WERI-Rb-1 (cell line): ENCODE data around the gene CTAGE8.
"Not testable (repeated sequence)": the region's sequence is repeated elsewhere in the genome, so short reads cannot be mapped to it uniquely, and the experiment has no call there.

Experiments used
- DNase-seq: peaks from one replicate; pipeline ENCODE4 v3.0.0-alpha.2; 2020
- H3K27ac ChIP-seq: fragments of 250-450 bp; sonication (Bioruptor Pico); 2 replicates; pipeline ENCODE4 v1.5.1; 2020; ENCODE audit warnings: mild to moderate bottlenecking, moderate library complexity
- H3K27me3 ChIP-seq: fragments of 250-450 bp; sonication (Bioruptor Pico); 2 replicates; pipeline ENCODE4 v1.5.1; 2021; ENCODE audit warnings: mild to moderate bottlenecking, low read depth, moderate library complexity; ENCODE audit not compliant: insufficient read depth, severe bottlenecking
- H3K36me3 ChIP-seq: fragments of 250-450 bp; sonication (Bioruptor Pico); 2 replicates; pipeline ENCODE4 v1.5.1; 2020; ENCODE audit warnings: mild to moderate bottlenecking, moderate library complexity
- H3K4me3 ChIP-seq: 2 replicates; pipeline ENCODE4 v1.5.1; 2011; ENCODE audit warnings: low read depth, mild to moderate bottlenecking, control low read depth, low read length
- H3K9me3 ChIP-seq: fragments of 250-450 bp; sonication (Bioruptor Pico); 2 replicates; pipeline ENCODE4 v1.5.1; 2021; ENCODE audit warnings: mild to moderate bottlenecking, moderate library complexity; ENCODE audit not compliant: severe bottlenecking

CTAGE8 gene, protein sequence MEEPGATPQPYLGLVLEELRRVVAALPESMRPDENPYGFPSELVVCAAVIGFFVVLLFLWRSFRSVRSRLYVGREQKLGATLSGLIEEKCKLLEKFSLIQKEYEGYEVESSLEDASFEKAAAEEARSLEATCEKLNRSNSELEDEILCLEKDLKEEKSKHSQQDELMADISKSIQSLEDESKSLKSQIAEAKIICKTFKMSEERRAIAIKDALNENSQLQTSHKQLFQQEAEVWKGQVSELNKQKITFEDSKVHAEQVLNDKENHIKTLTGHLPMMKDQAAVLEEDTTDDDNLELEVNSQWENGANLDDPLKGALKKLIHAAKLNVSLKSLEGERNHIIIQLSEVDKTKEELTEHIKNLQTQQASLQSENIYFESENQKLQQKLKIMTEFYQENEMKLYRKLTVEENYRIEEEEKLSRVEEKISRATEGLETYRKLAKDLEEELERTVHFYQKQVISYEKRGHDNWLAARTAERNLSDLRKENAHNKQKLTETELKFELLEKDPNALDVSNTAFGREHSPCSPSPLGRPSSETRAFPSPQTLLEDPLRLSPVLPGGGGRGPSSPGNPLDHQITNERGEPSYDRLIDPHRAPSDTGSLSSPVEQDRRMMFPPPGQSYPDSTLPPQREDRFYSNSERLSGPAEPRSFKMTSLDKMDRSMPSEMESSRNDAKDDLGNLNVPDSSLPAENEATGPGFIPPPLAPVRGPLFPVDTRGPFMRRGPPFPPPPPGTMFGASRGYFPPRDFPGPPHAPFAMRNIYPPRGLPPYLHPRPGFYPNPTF

DNA sequence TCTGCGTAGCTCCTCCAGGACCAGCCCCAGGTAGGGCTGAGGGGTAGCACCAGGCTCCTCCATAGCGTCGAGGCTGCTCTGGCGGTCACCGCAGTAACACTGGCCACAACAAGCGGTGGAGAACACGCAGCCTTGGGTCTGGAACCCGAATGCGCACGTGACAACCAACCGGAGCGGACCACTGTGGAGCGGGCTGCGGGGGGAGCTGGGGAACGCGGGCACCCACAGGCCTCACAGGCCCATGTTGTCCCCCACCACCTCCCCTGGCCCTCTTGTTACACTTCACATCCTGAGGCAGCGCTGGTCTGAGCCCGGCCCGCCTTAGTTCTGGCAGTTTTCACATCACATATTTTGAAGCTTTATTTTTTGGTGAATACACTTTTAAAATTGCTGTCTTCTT lies at the start of gene CTAGE8:
CTAGE8 (minus strand) TSS at position 101 of the 400 bp plus-strand sequence; CDS start at position 63, 38 bp downstream.
- H3K4me3 ChIP-seq, H3K27me3 ChIP-seq, DNase-seq, H3K9me3 ChIP-seq, H3K36me3 ChIP-seq, H3K27ac ChIP-seq: not testable (repeated sequence)

DNA sequence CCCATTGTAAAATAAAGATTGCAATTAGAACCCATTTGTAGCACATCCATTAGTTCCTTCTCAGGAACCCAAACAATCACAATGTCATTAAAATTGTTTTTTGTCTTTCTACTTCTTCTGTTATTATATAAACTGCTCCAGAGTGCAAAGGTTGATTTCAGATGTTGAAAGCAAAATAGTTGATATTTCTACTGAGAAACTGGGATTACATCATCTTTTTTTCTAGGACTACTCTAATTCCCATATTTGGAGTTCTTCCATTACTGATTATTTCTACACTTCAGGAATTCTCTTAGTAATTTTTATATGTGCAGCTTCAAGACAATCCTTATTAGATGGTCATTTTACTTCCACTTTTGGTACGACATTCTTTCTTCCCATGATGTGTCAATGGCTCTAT lies 48.4 kb upstream of the CTAGE8 start:
- not testable (repeated sequence) for H3K27ac ChIP-seq, H3K4me3 ChIP-seq, H3K36me3 ChIP-seq, DNase-seq, H3K9me3 ChIP-seq, H3K27me3 ChIP-seq

DNA sequence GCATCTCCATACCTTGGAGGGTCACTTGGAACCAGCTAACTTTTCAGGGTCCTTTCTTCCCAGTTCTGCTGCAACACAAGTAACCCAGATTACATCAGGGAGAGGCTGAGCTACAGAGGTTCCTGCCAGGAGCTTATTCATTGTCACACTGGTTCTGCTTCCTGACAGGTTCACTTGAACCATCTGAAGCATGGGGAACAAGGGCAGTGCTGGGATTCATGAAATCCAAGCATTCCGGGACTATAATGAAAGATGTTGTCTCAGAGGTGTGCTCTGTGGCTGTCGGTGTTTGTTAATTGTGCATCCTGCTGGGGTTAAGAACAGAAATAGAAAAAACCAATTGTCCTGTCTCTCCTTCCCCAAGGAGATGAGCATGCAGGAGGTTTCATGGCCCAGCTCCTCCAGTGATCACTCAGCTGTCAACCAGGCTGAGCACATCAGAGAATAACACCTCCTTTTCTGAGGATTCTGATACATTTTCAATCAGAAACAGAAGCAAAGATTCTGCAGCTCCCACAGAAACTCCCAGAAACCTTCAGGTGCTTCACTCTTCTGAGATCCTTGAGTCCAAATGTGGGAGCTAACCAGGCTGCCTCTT lies 42.9 kb upstream of the CTAGE8 start, which contains the start of gene OR2A1:
OR2A1 (plus strand) TSS at position 548 of the 598 bp plus-strand sequence. CDS start 5,706 bp downstream, outside the sequence.
- not testable (repeated sequence) for H3K4me3 ChIP-seq, H3K9me3 ChIP-seq, H3K36me3 ChIP-seq, DNase-seq, H3K27ac ChIP-seq, H3K27me3 ChIP-seq

DNA sequence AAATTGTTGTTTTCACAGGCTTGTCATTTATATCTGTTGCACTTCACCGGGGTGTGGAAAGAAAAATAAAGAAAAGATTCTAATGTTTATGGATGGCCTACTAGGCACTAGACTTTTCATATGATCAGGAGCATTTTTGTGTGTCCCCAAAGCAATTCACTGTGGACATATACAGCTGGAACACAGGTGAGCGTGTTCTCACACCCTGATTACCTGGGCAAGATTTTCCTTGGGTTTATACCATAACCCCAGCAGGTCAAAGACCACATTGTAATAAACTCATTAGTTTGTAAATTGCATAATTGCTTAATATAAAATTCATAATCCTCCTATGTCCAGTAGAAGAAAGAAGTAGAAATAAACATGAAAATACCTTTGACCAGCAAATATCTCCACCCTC lies 42.1 kb upstream of the CTAGE8 start:
- H3K27ac ChIP-seq, H3K4me3 ChIP-seq, H3K9me3 ChIP-seq, H3K27me3 ChIP-seq, DNase-seq, H3K36me3 ChIP-seq: not testable (repeated sequence)

DNA sequence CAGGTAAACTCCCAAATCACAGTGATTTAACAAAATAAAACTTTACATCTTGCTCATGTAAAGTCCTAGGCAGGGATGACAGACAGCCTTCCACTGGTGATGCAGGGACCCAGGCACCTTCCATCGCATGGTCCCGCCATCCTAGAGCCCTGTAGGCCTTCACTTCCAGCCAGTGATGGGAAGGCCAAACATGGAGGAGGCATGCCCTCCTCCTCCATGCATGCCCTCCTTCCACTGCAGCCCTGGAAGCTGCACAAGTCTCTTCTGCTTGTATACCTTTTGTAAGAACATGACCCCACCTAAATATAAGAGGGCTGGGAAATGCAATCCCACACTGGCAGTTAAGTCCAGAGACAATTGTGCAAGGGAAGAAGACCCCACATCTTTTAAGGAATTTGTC lies 40.6 kb upstream of the CTAGE8 start:
- not testable (repeated sequence) for H3K36me3 ChIP-seq, DNase-seq, H3K9me3 ChIP-seq, H3K27ac ChIP-seq, H3K4me3 ChIP-seq, H3K27me3 ChIP-seq

DNA sequence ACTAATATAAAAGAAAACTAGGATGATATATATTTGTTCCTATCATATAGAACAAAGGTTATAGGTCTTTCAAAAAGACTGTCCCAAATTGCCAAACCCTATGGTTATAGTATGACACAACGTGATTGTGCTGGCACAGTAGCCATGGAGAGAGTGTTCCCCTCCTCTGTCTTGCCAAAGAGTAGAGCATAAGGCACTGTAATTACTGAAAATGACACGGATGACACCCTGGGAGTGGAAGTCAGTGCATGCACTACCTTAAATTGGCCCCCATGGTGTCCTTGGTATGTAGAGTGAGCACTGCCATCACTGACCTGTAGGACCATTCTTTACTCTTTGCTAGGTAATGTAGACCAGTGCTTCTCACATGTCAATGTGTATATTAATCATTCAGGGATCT lies 36.1 kb upstream of the CTAGE8 start:
- DNase-seq, H3K36me3 ChIP-seq, H3K4me3 ChIP-seq, H3K9me3 ChIP-seq, H3K27me3 ChIP-seq, H3K27ac ChIP-seq: not testable (repeated sequence)

DNA sequence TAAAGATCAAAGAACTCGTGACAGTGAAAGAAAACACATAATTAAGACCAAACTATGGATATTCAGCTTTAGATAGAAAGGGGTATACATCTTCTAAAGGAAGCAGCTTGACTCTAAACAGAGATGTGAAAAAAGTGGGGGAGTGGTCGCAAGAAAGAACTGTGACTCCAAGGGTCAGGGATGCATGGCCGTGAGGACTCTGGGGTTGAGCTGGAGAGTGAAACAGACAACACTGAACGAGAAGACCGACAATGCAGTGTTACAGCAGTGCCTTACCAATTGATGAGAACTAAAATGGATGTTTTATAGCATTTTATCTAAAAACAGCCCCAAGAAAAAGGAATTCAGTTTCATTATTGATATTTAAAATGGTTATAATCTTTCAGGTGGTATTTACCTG lies 34.5 kb upstream of the CTAGE8 start:
- not testable (repeated sequence) for H3K9me3 ChIP-seq, H3K36me3 ChIP-seq, H3K4me3 ChIP-seq, DNase-seq, H3K27me3 ChIP-seq, H3K27ac ChIP-seq

DNA sequence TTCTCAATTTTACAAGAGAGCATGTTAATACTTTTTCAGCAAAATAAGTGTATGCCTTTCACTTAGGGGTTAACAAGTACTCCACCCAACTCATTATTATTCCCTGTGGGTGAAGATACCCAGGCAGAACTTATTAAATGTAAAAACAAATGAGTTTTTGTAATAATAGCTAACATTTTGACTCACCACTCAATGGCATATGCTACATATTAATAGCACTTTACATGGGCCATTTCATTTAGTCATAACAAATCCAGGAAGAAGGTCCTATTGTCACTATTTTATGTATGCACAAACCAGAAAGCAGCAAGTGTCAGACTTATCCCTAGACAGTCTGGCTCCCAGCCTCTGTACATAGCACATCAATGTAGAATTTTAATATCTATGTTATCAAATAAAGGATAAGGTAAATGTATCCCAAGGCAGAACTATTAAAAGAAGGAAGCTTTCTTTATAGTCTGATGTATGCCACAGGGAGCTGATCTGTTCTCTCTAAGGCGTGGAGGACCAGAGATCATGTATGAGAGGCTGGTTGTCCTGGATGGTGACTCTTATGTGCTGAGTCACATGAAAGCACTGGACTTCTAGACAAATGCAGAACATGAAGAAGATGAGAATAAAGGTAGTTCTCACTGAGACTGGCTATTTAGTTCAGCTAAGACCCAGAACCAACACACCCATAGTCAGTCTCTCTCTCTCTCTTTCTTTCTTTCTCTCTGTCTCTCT lies 33.7 kb upstream of the CTAGE8 start:
- not testable (repeated sequence) for H3K4me3 ChIP-seq, H3K27me3 ChIP-seq, H3K9me3 ChIP-seq, H3K27ac ChIP-seq, H3K36me3 ChIP-seq, DNase-seq

DNA sequence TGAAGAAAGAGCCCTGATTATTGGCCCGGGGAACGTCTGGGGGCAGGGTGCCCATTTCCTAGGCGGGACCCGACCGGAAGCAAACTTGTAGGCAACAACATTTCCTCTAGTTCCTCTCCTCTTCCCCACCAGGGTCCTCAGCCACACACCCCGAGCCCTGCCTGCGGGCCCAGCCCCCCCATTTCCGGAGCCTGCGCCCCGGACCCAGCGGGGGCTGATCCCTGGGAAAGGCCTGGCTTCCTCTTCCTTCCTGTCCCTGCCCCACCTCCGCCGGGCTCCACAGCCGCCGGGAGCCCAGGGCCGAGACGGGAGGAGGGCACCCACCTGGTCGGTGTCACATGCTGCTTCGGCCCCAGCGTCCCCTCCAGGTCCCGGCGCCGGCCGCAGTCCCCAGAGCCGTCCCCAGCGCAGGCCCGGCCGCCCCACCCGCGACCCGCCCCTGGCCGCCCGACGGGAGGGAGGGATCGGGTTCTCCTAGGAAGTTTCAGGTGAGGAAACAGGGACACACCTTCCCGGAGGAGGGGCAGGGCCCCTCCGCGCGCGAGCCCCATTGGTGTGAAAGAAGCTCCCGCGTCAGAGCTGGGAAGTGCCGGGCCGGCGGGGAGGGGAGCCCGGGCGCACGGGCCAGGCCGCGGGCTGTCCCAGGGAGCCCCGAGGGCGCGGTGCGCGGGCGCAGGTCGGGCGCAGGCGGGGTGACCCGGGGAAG lies 24.9 kb upstream of the CTAGE8 start:
- H3K27ac ChIP-seq, DNase-seq, H3K27me3 ChIP-seq, H3K36me3 ChIP-seq, H3K9me3 ChIP-seq, H3K4me3 ChIP-seq: not testable (repeated sequence)

DNA sequence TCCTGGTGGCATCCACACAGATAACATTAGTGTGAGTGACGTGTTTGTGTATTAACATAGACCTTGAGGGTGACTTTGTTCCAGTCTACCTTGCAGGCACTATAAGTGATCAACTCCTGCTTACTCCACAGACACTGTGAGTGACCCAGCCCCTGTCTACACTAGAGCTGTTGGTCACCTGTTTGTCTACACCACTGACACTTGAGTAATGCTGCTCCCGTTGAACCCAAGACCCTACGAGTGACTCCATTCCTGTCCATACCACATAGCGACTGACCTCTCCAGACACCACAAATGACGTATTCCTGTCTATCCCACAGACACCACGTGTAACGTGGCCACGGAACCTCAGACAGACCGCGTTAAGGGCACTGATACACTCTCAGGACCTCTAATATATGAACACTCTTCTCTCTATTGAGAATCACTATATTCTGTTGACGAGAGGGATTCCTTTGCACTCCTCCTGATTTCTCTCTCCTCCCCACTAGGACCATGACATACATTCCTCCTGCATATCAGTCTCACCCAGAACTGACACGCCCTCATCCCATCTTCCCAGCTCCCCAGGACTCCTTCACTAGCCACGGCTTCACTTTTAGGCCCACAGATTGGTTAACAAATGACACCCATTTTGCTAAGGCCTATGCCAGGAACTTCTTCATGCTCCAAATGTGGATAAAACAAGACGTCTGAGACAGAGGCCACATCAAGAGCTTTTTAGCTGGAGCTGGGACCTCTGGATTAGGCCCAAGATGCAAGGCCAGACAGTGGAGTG lies 23.5 kb upstream of the CTAGE8 start:
- H3K36me3 ChIP-seq, DNase-seq, H3K4me3 ChIP-seq, H3K27ac ChIP-seq, H3K27me3 ChIP-seq, H3K9me3 ChIP-seq: not testable (repeated sequence)

DNA sequence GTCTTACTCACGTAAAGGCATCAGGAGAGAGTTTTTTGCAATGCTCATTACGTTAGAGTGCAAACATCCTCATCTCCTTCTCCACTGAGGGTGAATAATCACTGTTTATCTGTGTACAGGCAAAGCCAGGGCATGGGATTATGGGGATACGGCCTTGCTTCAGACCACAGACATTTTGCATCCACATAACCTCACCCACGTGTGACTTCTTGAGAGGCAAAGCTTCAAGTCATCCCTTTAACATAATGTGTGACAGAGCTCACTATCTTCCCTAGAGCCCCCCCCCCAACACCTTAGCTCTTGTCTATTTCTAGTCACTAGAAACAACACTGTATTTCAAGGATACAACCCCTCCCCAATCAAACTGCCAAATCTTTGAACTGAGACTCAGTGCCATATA lies 22.5 kb upstream of the CTAGE8 start:
- not testable (repeated sequence) for H3K27ac ChIP-seq, H3K27me3 ChIP-seq, DNase-seq, H3K4me3 ChIP-seq, H3K9me3 ChIP-seq, H3K36me3 ChIP-seq

DNA sequence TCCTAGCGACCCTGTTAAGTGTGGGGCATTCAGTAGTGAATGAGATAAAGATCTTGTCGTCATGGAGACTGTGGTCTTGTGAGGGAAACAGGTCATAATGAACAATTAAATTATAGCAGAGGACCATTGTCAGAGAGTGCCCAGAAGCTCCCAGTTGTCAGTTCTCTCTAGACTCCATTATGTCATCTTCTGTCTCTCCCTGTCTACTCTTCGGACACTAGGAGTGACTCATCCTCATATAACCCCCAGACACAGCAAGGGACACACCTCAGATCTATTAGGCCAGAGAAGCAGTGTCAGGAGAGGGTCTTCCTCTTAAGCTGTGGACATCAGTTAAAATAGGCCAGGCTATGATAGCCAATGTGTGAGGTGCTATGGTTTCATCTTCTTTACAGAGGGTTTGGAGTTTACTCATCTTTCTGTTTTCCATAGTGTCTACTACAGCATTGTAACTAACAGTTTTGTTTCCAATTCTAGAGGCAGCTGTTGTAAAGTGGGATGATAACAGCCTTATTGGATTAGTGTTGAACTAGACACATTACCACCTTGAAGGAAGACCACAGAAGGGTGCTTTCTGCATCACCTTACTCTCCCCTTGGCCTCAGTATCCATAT lies 18.2 kb upstream of the CTAGE8 start:
- H3K4me3 ChIP-seq, H3K27me3 ChIP-seq, H3K9me3 ChIP-seq, DNase-seq, H3K27ac ChIP-seq, H3K36me3 ChIP-seq: not testable (repeated sequence)

DNA sequence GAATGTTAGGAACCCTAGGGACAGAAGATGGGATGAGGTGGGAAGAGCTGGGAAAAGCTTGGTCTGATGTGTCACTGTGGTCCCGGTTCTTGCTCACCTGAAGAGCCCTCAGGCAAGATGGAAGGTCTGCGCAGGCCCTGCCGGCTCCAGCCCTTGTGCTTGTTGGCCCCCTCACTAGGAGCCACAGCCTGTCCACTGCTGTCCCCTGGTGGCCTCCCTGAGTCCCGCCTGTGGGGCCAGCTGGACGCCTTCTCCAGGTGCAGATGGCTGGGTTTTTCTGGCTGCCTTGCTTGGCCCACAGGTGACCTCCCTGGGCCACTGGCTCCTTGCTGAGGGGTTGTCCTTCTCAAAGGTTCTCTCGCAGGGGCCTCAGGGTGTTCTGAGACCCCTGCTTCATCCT lies 14.6 kb upstream of the CTAGE8 start:
- H3K4me3 ChIP-seq, DNase-seq, H3K36me3 ChIP-seq, H3K27ac ChIP-seq, H3K27me3 ChIP-seq, H3K9me3 ChIP-seq: not testable (repeated sequence)
